ENCODE data around the gene FRMD4A. TPM values are rescaled to one million over a fixed set of nuclear protein-coding genes. Genes with fewer than 3 reads are reported as not detected.

The FRMD4A gene
- total RNA-seq, 1 experiment from 2014 or later, result 19.6 TPM

GRCh38 chr10:13990392-13990805 lies 340.3 kb downstream of the FRMD4A start:
- H3K4me1 Mint-ChIP-seq, result peaks cover 17 to 30% of the 10 kb centered on the region in 2 experiments
- Histone ChIP-seq H3K18ac (ENCODE audit: insufficient read length, low read depth, low read length) (no peak overlapping the region), H4K91ac (ENCODE audit: insufficient read length, low read depth, low read length) (no peak overlapping the region), H3K9me3 (ENCODE audit: control insufficient read depth, low read depth, low read length) (no peaks in the 10 kb centered on the region), H3K79me2 (ENCODE audit: insufficient read depth, low read length) (no peaks in the 10 kb centered on the region), H2BK120ac (ENCODE audit: low read depth, low read length, poor library complexity, severe bottlenecking) (no peak overlapping the region), H4K5ac (ENCODE audit: insufficient read length, low read depth, low read length) (no peak overlapping the region), H2AK5ac (ENCODE audit: insufficient read length, low read length) (no peak overlapping the region), H3K27me3 (ENCODE audit: insufficient read depth, low read length) (no peaks in the 10 kb centered on the region), H3K27ac (ENCODE audit: insufficient read length, low read depth, low read length) (no peak overlapping the region), H3T11ph (ENCODE audit: low read length) (no peak overlapping the region), H2BK5ac (ENCODE audit: insufficient read length, low read length) (no peak overlapping the region), H3K4ac (ENCODE audit: low read depth, low read length) (no peak overlapping the region), H3K79me1 (ENCODE audit: insufficient read depth, low read depth, low read length, poor library complexity, severe bottlenecking) (no peaks in the 10 kb centered on the region), H2BK15ac (ENCODE audit: low read depth, low read length) (no peak overlapping the region), H3K14ac (ENCODE audit: insufficient read depth, low read length) (no peak overlapping the region), H3K9ac (ENCODE audit: extremely low read depth, insufficient read length, low read length) (no peak overlapping the region), H4K20me1 (ENCODE audit: control insufficient read depth, insufficient read depth, insufficient read length) (no peaks in the 10 kb centered on the region), H3K23me2 (ENCODE audit: insufficient read length, low read depth, low read length, poor library complexity, severe bottlenecking) (no peaks in the 10 kb centered on the region), H3K56ac (ENCODE audit: insufficient read length, low read depth, low read length) (no peak overlapping the region), H2AFZ (ENCODE audit: low read length) (no peak overlapping the region), H2BK12ac (ENCODE audit: insufficient read length, low read depth, low read length) (no peak overlapping the region), H3K4me1 (ENCODE audit: insufficient read depth, low read length) (no peaks in the 10 kb centered on the region), H2BK20ac (ENCODE audit: low read depth, low read length, poor library complexity, severe bottlenecking) (no peak overlapping the region), H3K23ac (ENCODE audit: insufficient read length, low read depth, low read length) (no peak overlapping the region), H3K4me2 (ENCODE audit: insufficient read depth, insufficient read length, low read length) (no peak overlapping the region), H4K8ac (replicated peaks; ENCODE audit: insufficient read length, low read depth, low read length) (no peak overlapping the region)
- no CpG with 5 or more reads among the region's 12 CpGs for WGBS (ENCODE audit: extremely low coverage, insufficient read length, low lambda C conversion rate)
- H3K9me3 Mint-ChIP-seq, result no peaks in the 10 kb centered on the region; a peak in 2 of 5 replicates
- H3K4me3 Mint-ChIP-seq, result no peak overlapping the region
- no peaks in the 10 kb centered on the region; the same call in 1 of the 2 replicates for H3K27me3 Mint-ChIP-seq (ENCODE audit: low read depth)
- DNase-seq, result no peak
- H3K36me3 Mint-ChIP-seq (ENCODE audit: insufficient read depth in 1 of 3, low read depth in 3 of 3), result no peaks in the 10 kb centered on the region
- peak overlapping the region in 2 of 3 experiments; percentile 50 to 63; a peak in 3 of 7 replicates for H3K27ac Mint-ChIP-seq
- TF ChIP-seq CTCF (conservative IDR thresholded peaks at IDR 0.05), result no peak

Data from H9 (cell line).